HL-60 (cell line): ENCODE results near the gene FAM78A.

Source experiments
- CTCF ChIP-seq: IDR thresholded peaks from one replicate; pipeline ENCODE4 v1.5.1; 2011; ENCODE audit warnings: low read length, control low read depth, inconsistent platforms; ENCODE audit not compliant: insufficient read depth
- GABPA ChIP-seq: IDR thresholded peaks from 2 replicates; pipeline ENCODE4 v1.6.1; 2012; ENCODE audit warnings: low read depth
- POLR2AphosphoS5 ChIP-seq: IDR thresholded peaks from 2 replicates; pipeline ENCODE4 v1.6.1; 2012; ENCODE audit warnings: low read depth
- REST ChIP-seq: IDR thresholded peaks from 2 replicates; pipeline ENCODE4 v1.6.1; 2012; ENCODE audit warnings: low read depth; ENCODE audit not compliant: insufficient replicate concordance
- SPI1 ChIP-seq: IDR thresholded peaks from 2 replicates; pipeline ENCODE4 v1.6.1; 2012; ENCODE audit warnings: low read depth, mild to moderate bottlenecking, borderline replicate concordance

- TF ChIP-seq CTCF (no peak), POLR2AphosphoS5 (no peak), REST (no peak), SPI1 (no peak), GABPA (no peak)
Observed at GRCh38 chr9:131240047-131240921, 36.0 kb downstream of the FAM78A start.
